ENCODE measurements around the gene PARK7. TPM values are rescaled to one million over a fixed set of nuclear protein-coding genes. Genes with fewer than 3 reads are reported as not detected.

Gene PARK7
- total RNA-seq, 1 donor from 2014 or later = 196 TPM

GRCh38 chr1:8014381-8014988 lies 53.0 kb downstream of the PARK7 start:
- TF ChIP-seq CTCF (IDR thresholded peaks at IDR 0.05; ENCODE audit: partially characterized antibody, unreplicated experiment) = no peak
- no peak overlapping the region for H3K4me3 Mint-ChIP-seq (ENCODE audit: unreplicated experiment)
- no peak overlapping the region for H3K27ac Mint-ChIP-seq (ENCODE audit: unreplicated experiment)
- H3K36me3 Mint-ChIP-seq (ENCODE audit: unreplicated experiment) = no peaks in the 10 kb centered on the region
- no peaks in the 10 kb centered on the region for H3K27me3 Mint-ChIP-seq (ENCODE audit: unreplicated experiment)
- peaks cover 5% of the 10 kb centered on the region for H3K4me1 Mint-ChIP-seq (ENCODE audit: low read depth, unreplicated experiment)
- no peak for DNase-seq
- H3K9me3 Mint-ChIP-seq (ENCODE audit: unreplicated experiment) = peaks cover 1% of the 10 kb centered on the region

- H3K36me3 Mint-ChIP-seq (ENCODE audit: unreplicated experiment) = no peaks in the 10 kb centered on the region
Measured at GRCh38 chr1:8015036-8015808, 53.7 kb downstream of the PARK7 start.

GRCh38 chr1:8015809-8016165 lies 54.3 kb downstream of the PARK7 start:
- no peak overlapping the region for H3K4me3 Mint-ChIP-seq (ENCODE audit: unreplicated experiment)
- no peaks in the 10 kb centered on the region for H3K27me3 Mint-ChIP-seq (ENCODE audit: unreplicated experiment)
- no peaks in the 10 kb centered on the region for H3K36me3 Mint-ChIP-seq (ENCODE audit: unreplicated experiment)
- DNase-seq = no peak
- no peaks in the 10 kb centered on the region for H3K9me3 Mint-ChIP-seq (ENCODE audit: unreplicated experiment)
- TF ChIP-seq CTCF (IDR thresholded peaks at IDR 0.05; ENCODE audit: partially characterized antibody, unreplicated experiment) = no peak
- no peak overlapping the region for H3K27ac Mint-ChIP-seq (ENCODE audit: unreplicated experiment)
- peaks cover 5% of the 10 kb centered on the region for H3K4me1 Mint-ChIP-seq (ENCODE audit: low read depth, unreplicated experiment)

More at GRCh38 chr1:8015036-8015808, 53.7 kb downstream of the PARK7 start:
- H3K4me1 Mint-ChIP-seq (ENCODE audit: low read depth, unreplicated experiment) = peaks cover 5% of the 10 kb centered on the region
- H3K9me3 Mint-ChIP-seq (ENCODE audit: unreplicated experiment) = peaks cover 1% of the 10 kb centered on the region
- TF ChIP-seq CTCF (IDR thresholded peaks at IDR 0.05; ENCODE audit: partially characterized antibody, unreplicated experiment) = peak; percentile 70
- no peaks in the 10 kb centered on the region for H3K27me3 Mint-ChIP-seq (ENCODE audit: unreplicated experiment)
- no peak for DNase-seq
- no peak overlapping the region for H3K4me3 Mint-ChIP-seq (ENCODE audit: unreplicated experiment)
- H3K27ac Mint-ChIP-seq (ENCODE audit: unreplicated experiment) = no peak overlapping the region

- Mint-ChIP-seq H3K4me1 (ENCODE audit: low read depth, unreplicated experiment) (peaks cover 5% of the 10 kb centered on the region), H3K4me3 (ENCODE audit: unreplicated experiment) (no peak overlapping the region), H3K9me3 (ENCODE audit: unreplicated experiment) (no peaks in the 10 kb centered on the region), H3K27me3 (ENCODE audit: unreplicated experiment) (no peaks in the 10 kb centered on the region), H3K36me3 (ENCODE audit: unreplicated experiment) (no peaks in the 10 kb centered on the region), H3K27ac (ENCODE audit: unreplicated experiment) (no peak overlapping the region)
- TF ChIP-seq CTCF (IDR thresholded peaks at IDR 0.05; ENCODE audit: partially characterized antibody, unreplicated experiment) = no peak
- no peak for DNase-seq
Measured at GRCh38 chr1:8016210-8016894, 54.8 kb downstream of the PARK7 start.

- H3K4me3 Mint-ChIP-seq (ENCODE audit: unreplicated experiment) = no peak overlapping the region
- DNase-seq = no peak
- H3K36me3 Mint-ChIP-seq (ENCODE audit: unreplicated experiment) = no peaks in the 10 kb centered on the region
- no peaks in the 10 kb centered on the region for H3K9me3 Mint-ChIP-seq (ENCODE audit: unreplicated experiment)
- no peak for TF ChIP-seq CTCF (IDR thresholded peaks at IDR 0.05; ENCODE audit: partially characterized antibody, unreplicated experiment)
- H3K27me3 Mint-ChIP-seq (ENCODE audit: unreplicated experiment) = no peaks in the 10 kb centered on the region
- peaks cover 5% of the 10 kb centered on the region for H3K4me1 Mint-ChIP-seq (ENCODE audit: low read depth, unreplicated experiment)
- H3K27ac Mint-ChIP-seq (ENCODE audit: unreplicated experiment) = no peak overlapping the region
Measured at GRCh38 chr1:8016895-8017241, 55.4 kb downstream of the PARK7 start.

Measured in glutamatergic neuron (in vitro differentiated cells).